ENCODE data around the gene GIMAP6.
A peak's percentile ranks its signal among the peaks of the same experiment; 100 is the strongest.
"Not testable (repeated sequence)": the region's sequence is repeated elsewhere in the genome, so short reads cannot be mapped to it uniquely, and the experiment has no call there.

GIMAP6 gene

DNA sequence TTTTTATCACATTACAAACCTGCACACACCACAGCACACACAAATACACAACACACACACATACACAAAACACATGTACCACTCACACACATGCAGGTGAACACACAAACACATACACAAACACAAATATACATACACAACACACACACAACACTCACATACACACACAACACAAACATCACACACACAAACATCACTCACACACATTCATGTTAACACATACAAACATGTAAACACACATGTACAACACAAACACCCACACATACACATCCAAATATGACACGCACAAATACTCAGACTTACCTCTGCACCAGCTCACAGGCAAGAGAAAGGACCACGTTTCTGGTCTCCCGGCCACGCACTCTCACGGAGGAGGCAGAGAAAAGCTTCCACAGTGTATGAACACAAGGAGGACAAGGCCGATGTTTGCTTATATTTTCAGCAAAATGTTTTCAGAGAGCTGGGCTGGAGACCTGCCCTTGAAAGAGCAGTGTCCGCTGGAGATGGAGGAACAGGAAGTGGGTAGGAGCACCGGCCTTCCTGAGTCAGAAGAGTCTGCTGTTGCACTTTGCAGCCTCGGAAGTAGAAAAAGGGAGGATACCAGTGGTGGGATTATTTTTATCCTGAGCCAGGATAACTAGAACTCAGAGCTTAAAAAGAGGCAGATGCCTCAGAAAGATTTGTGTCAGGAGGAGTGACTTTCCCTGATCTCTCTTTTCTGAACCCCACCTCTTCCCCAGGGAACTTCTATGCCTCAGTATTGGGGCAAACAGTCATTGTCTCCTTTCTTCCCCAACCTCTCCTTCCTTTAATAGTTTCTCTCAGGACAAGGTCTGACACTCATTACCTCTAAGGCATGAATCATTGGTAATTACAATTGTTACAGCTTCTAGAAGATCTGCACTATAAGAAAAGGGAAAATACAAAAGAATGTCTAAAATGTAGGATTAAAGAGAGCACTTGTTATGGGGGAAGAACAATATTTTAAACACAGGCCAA is at the start of gene GIMAP6:
Gene GIMAP6, minus strand, starts transcription at position 520 of the 999 bp plus-strand sequence. CDS start 2,243 bp downstream, outside the sequence.
- peak in 1 of 2 donors; percentile 17 for DNase-seq (ENCODE audit: low read depth in 2 of 2)

DNA sequence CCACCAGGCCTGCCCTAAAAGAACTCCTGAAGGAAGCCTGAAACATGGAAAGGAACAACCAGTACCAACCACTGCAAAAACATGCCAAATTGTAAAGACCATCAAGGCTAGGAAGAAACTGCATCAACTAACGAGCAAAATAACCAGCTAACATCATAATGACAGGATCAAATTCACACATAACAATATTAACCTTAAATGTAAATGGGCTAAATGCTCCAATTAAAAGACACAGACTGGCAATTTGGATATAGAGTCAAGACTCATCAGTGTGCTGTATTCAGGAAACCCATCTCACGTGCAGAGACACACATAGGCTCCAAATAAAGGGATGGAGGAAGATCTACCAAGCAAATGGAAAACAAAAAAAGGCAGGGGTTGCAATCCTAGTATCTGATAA is 48.2 kb upstream of the GIMAP6 start:
- not testable (repeated sequence) for DNase-seq (ENCODE audit: low read depth in 2 of 2)

DNA sequence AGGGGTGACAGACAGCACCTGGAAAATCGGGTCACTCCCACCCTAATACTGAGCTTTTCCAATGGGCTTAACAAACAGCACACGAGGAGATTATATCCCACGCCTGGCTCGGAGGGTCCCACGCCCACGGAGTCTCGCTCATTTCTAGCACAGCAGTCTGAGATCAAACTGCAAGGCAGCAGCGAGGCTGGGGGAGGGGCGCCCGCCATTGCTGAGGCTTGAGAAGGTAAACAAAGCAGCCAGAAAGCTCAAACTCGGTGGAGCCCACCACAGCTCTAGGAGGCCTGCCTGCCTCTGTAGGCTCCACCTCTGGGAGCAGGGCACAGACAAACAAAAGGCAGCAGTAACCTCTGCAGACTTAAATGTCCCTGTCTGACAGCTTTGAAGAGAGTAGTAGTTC is 46.4 kb upstream of the GIMAP6 start:
- not testable (repeated sequence) for DNase-seq (ENCODE audit: low read depth in 2 of 2)

DNA sequence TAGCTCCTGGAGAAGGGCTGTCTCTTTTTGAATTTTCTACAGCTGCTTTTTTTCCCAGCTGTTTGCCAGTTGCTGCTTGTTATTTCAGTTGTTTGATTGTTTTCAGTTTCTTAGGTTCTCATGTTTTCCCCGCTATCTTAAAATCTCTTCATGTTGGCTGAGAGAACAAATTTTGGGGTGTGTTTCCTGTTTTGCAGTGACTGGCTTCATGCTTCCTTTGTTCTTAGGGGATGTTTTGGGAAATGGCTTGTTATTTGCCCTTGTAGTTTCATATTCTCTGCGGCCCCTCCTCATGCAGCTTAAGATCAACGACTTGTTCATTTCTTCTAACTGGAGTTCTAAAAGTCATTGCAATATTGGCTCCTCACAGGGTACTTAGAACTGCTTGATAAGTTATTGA is 44.7 kb upstream of the GIMAP6 start:
- DNase-seq (ENCODE audit: low read depth in 2 of 2) = not testable (repeated sequence)

DNA sequence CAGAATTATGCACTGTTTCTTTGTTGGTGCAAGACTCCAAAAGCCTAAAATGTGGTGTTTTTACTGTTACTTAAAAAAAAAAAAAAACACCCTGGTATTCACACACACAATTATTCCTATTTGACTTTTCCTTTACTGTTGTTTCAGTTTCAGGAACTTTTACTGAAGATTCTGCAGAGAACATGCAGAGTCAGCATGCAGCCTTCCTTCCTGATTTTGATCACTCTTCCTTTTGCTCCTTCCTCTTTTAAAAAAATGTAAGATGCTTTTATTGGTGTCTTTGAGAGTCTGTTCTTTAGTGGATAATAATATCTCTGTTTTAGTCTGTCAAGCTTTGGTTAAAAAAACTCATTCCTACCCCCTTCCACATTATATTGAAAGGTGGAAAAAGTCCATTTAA is 44.1 kb upstream of the GIMAP6 start:
- not testable (repeated sequence) for DNase-seq (ENCODE audit: low read depth in 2 of 2)

DNA sequence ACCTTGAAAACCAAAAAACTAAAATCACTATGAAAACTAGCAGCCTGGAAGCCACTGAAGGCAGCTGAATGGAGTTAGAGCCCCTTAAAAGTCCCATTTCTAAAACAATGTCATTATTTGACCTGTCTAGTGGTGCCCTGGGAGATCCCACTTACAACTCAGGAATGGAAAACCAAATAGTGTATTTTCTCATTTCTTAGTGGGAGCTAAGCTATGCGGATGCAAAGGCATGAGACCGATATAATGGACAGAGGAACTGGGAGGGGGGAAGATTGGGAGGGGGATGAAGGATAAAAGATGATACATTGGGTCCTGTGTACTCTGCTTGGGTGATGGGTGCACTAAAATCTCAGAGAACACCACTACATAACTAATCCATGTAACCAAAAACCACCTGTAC is 43.5 kb upstream of the GIMAP6 start:
- DNase-seq (ENCODE audit: low read depth in 2 of 2) = no peak

DNA sequence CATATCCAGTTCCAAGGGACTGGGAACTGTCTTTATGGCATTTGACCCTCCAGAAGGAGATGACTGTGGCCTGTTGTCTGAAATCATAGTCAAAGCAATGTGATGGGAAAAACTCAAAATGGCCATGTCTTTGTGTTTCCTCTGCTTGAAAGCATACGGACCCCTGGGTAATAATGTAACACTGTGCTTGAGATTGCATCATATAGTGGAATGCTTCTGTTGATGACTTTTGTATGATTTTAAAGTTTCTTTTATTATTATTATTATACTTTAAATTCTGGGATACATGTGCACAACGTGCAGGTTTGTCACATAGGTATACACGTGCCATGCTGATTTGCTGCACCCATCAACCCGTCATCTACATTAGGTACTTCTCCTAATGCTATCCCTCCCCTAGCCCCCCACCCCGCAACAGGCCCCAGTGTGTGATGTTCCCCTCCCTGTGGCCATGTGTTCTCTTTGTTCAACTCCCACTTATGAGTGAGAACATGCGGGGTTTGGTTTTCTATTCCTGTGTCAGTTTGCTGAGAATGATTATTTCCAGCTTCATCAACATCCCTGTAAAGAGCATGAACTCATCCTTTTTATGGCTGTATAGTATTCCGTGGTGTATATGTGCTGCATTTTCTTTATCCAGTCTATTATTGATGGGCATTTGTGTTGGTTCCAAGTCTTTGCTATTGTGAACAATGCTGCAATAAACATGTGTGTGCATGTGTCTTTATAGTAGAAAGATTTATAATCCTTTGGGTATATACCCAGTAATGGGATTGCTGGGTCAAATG is 39.8 kb upstream of the GIMAP6 start:
- not testable (repeated sequence) for DNase-seq (ENCODE audit: low read depth in 2 of 2)

DNA sequence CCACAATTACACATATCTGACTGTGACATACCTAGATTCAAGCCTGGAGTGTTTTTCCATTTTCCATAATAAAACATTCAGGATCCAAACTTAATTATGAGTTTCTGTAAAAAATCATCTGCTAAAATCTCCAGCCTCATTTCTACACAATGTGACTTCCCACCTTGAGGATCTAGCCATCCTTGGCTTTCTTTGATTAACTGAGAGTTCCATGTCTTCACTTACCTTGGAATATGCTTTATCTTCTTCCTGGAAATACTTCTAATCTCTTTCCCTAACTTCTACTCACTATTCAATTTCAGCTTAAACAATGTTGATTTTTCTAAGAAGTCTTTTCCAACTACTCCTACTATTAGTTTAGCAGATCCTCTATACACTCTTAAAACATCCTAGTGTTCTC is 36.8 kb upstream of the GIMAP6 start:
- no peak for DNase-seq (ENCODE audit: low read depth in 2 of 2)

DNA sequence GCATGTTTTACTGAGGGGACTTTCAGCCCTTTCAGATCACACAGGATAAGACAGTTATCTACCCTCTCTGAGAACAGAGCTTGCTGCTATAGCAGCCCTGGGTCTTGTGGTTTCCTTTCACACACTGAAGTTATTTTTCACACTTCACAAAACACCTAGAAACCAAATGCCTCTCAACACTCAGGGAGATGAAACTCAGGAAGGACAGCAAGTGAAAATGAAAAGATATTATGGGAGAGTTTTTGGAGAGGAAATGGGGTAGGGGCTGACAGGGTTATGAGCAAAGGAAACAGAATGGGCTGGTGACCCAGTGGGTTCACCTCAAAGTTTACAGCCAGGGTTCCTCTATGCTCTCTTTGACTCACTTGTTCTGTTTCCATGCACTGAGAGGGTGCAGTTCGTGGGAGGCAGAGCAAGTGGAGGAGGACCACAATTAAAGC is 36.3 kb upstream of the GIMAP6 start:
- peak in 1 of 2 donors; percentile 47 for DNase-seq (ENCODE audit: low read depth in 2 of 2)

DNA sequence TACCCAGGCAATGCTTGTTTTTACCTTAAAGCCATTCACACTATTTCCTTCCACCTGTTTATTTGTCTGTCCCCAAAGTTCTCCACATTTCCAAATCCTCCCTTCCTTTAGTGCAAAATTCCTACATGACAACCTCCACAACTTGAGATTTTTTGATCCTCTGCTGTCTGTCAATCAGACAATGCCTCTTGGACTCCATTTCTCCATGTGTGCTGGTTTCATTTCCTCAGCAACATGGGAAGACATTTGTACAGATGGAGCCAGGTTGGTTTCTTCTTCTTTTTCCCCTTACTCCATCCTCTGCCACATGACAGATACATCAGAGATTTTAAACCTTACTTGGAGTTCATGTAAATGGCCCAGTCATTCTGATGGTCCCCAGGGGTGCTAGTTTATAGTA is 34.2 kb upstream of the GIMAP6 start:
- DNase-seq (ENCODE audit: low read depth in 2 of 2) = no peak

DNA sequence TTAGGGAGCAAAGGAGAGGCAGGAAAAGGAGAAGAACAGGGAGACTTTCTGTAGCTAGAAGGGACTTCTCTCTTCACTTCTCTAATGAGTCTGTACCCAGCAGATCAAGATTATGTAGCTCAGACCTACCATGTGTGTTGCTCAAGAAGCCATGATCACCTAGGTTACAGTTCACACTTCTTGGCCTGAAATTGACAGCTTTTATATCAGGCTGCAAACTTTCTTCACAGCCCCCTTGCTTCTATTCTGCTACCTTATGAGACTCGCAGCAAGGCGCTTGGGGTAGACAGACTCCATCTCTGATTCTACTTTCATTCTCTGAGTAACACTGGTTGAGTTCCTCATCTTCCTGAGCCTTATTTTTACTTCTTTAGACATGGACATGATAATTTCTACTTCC is 33.7 kb upstream of the GIMAP6 start:
- DNase-seq (ENCODE audit: low read depth in 2 of 2) = no peak

DNA sequence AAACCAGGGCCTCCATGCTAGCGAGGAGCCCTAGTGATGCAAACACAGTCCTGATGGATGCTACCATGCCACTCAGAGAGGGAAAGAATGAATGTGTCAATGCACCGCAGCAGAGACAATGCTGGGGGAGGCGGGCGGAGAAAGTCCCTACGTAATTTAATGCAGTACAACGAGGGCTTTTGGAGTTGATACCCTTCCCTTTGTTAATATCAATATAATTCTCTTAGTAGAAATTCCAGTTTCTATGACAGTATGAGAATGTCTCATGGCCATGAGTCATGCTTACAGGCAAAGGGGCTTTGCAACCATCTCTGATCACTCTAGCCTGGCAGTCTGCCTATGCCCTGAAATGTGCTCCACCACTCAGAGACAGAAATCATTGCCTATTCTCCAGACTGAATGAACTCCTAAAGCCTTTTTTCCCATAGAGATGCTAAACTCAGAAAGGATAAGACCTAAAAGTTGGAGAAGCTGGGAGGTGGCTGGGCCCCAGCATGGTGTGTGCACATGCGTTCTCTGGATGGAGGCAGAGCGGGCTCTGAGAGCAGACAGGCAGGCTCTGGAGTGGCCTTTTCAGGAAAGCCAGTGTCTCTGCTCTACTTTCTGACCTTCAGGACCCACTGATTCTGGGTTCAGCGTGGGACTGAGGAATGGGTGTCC is 33.0 kb upstream of the GIMAP6 start:
- peak in 1 of 2 donors; percentile 43 for DNase-seq (ENCODE audit: low read depth in 2 of 2)

DNA sequence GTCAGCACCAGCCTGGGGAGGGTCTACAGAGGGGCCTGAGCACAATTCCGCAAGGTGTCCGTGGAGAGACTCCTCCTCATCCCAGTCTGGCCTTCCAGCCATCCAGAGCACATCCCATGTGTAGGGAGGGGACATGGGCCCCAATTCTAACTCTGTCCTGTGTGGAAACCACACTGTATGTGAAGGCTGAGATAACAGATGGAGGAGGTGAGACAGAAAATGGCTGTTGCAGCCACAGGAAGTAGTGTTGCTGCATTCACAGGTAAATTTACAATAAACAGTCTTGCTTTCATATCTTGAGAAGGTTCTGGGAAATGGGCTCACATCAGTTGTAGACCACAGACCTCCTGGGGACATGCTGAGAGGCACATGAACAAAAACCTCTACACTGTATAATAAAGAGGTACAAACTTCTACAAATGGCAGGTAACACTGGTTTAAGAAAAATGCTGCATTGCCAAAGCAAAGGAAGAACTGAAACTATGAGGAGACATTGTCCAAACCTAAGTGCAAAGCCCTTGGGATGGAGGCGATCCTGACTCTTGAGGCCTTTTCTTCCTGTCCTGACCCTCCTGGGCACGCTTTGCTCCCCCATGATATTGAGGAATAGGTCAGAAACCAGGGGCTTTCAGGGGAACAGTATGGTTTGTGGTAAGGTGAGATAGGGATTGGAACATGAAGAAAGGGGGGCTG is 31.8 kb upstream of the GIMAP6 start:
- no peak for DNase-seq (ENCODE audit: low read depth in 2 of 2)

DNA sequence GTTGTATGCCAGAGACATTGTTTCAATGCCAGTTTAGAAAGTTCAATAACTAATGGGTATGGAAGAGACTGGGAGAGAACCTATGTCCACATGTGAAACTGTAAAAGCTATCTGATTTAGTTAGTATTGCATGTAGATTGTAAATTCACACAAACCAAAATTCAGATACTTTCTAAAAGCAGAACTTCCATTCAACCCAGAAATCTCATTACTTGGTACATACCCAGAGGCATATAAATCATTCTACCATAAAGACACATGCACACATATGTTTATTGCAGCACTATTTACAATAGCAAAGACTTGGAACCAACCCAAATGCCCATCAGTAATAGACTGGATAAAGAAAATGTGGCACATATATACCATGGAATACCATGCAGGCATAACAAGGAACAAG is 30.6 kb upstream of the GIMAP6 start:
- not testable (repeated sequence) for DNase-seq (ENCODE audit: low read depth in 2 of 2)

DNA sequence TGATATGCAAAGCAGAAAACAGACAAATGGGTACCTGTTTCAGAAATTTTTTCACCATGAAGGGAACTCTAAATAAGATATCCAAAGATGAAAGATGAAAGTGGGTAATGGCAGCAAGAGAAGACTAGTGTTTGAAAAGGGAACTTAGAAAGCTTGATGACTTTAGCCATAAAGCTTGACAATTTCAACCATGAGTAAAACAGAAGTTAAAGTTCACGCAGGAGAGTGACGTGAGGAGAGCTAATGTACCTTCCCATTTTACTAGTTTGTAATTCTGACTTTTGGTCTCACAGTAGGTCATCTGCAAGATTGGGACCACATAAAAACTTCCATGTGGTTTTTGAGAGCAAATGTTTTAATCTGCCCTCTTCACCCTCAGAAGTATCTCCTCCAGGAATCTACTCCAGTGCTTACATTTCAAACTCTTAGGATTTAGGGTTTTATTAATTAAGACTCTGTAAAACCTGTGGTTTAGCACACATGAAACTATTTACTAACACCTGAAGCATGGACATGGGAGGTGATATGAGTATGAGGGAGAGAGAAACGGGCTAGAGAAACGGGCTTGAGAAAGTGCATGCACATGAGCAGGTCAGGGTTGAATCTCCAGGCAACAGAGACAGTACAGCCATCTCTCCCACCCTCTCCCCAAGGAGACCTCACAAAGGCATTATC is 28.9 kb upstream of the GIMAP6 start:
- no peak for DNase-seq (ENCODE audit: low read depth in 2 of 2)

DNA sequence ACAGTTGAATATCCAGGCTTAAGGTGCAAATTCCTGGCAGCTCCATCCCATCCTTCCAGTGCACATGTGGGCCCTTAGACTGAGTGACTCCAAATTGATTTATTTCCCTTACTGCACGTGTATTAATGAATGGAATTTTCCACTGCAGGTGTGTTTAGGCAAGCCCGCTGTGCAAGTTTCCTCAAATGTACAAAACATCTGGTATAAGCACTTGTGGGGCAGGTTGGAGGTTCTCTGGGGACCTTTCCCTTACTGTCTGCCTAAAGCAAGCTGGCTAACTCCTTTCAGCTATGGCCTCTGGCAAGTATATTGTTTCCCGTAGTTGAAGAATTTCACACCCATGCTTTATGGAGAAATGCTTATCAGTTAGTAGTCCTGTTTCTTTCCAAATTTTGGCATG is 25.3 kb upstream of the GIMAP6 start:
- no peak for DNase-seq (ENCODE audit: low read depth in 2 of 2)

DNA sequence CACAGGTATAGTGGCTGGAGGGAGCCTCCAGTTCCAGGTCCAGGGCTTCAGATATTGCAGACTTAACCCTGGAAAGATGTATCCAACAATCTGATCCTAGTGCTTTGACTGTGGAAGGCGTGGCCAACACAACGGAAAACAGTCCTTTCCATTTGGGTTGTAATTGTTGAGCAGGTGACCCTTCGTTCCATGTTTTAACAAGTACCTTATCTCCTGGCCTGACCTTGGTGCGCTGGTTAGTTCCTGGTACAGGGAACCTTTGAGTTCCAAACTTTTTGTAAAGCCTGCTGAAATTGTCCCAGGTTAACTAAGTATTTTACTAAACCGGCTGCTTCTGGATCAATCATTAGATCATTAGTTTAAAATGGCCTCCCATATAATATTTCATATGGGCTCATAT is 23.9 kb upstream of the GIMAP6 start:
- DNase-seq (ENCODE audit: low read depth in 2 of 2) = no peak

DNA sequence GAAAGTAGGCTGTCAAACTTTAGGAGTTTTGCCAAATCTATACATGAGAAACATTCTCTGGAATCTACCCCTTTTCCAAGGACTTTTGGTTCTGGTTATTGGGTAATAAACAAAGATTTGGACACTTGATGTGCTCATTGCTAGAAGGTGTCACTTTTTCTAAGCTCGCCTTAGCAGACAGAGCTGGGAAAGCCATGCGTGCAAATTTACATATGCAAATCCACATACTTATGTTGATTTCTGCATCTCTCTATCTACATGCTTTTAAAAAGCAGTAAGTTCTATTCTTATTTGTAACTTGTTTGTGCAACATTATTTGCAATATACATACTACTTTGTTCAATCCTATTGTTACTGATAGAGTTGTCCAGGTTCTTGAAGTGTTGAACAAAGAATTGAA is 22.5 kb upstream of the GIMAP6 start:
- DNase-seq (ENCODE audit: low read depth in 2 of 2) = no peak

DNA sequence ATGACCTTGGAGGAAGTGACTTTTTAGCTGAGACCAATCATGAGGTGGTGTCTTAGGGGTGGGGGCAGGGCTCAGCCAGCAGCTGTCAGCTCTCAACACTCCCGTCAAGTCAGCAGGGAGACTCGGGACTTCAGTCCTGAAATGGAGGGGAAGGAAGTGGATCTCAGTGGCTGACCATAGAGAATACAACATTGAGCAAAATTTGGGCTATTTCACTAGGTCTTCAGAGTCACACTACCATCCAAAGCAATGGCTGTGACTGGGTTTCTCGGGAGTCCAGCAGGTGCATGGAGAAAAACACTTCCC is 16.8 kb upstream of the GIMAP6 start:
- no peak for DNase-seq (ENCODE audit: low read depth in 2 of 2)

DNA sequence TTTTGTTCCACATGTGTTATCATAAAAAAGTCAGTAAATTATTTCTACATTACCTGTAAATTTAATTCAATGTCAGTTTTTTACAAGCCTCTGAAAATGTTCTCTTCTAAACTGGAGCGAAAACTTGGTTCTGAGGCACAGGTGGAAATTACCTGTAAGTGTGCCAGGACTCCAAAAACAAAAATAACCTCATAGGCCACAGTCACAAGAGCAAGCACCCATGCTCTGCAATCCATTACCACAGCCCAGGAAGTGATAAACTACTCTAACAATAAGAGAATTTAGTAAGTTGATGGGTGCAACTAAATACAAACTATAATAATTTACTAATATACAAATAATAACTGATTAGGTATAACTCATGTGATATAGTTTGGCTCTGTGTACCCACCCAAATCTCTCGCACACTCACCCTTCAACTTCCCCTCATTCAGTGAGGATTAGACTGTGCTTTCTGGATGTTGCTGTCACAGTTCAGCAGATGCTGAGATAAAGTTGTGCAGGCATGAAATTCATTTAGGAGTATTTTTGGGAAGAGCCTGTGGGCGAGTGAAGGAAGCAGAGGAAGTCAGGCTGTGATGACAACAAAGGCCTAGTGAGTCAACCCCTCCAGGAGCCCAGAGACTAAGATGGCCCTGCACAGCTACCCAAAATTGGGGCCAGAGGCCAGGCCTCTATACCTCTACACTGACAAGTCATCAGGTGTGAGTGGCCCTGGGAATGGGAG is 16.3 kb upstream of the GIMAP6 start:
- no peak for DNase-seq (ENCODE audit: low read depth in 2 of 2)

All from activated CD4-positive, alpha-beta T cell treated with anti-CD3 and anti-CD28 coated beads for 24 hours (primary cell).